Measurements from ENCODE around the gene ARMC12.

The ARMC12 gene

DNA sequence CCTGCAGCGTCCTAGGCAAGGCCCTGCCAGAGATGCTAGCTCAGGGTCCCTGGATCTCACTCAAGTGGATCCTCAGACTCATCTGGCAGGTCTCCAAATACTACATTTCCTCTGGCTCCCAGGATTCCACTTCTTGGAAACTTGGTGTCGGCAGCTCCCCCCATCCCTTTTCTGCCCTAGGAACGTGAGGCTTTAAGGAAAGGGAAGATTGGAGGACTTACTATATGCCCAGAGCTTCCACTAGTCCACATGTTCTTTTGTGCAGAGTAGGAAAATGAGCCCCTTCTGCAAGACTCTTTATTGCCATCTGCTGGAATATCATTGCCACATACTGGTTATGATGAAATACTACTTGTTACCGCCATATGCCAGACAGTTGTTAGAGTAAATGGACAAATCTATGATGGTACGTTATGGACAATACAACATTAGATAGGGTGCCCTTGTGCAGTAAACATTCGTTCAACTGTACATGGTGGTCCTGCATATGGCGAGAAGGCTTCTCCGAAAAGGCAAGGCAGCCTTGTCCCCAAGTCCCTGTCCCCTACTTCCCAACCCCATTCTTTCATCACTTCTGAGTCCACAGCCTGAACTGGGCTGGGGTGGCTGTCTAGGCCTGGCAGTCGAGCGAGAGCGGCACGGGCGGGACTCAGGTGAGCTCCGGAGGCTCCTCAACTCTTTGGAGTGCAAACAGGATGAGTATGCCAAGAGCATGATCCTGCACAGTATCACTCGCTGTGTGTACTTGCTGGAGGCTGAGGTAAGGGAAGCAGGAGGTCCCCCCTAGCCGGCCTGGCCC is 780 bp downstream of the ARMC12 start:
- no peaks in the 10 kb centered on the region for H3K27me3 Mint-ChIP-seq
- H3K36me3 Mint-ChIP-seq (ENCODE audit: low read depth) = no peaks in the 10 kb centered on the region
- peak overlapping the region; percentile 66 for H3K27ac Mint-ChIP-seq
- H3K4me3 Mint-ChIP-seq = no peak overlapping the region
- peaks cover 41% of the 10 kb centered on the region for H3K4me1 Mint-ChIP-seq (ENCODE audit: low read depth)
- H3K9me3 Mint-ChIP-seq = no peaks in the 10 kb centered on the region

DNA sequence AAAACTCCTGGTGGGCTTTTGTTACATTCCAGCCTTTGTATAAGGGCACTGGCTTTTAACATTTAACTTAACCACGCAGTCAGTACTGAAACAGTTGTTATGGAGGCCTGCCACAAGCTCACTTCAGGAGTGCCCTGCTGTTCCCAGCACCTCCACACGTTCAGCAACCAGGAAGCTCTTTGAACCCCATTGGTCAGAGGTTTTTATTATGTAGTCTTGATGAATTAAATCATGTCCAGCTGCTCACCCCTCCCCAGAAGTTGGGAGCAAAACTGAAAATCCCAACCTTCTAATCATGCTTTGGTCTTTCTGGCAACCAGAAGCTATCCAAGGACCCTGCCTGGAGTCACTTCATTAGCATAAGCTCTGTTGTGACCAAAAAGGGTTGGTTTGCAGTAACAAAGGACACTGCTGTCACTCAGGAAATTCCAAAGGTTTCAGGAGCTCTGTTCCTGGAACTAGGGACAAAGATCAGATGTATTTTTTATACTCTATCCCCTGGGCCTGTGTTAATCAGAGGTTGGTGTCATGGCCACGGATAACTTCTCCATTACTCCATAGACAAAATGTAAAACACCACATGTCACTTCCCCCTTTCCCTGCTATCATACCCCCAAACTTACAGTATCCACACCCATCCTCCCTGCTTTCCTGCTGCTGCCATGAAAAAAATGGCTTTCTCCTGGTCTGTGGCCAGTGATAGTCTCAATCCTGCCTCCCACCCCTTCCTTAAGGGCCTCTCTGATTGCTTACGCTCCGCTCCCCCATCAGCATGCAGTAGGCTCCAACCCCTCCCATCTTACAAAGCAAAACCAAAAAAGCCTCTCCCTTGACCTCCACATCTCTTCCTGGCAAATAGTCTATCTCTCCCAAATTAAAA is 3.1 kb downstream of the ARMC12 start:
- peak overlapping the region; percentile 28 for H3K27ac Mint-ChIP-seq

DNA sequence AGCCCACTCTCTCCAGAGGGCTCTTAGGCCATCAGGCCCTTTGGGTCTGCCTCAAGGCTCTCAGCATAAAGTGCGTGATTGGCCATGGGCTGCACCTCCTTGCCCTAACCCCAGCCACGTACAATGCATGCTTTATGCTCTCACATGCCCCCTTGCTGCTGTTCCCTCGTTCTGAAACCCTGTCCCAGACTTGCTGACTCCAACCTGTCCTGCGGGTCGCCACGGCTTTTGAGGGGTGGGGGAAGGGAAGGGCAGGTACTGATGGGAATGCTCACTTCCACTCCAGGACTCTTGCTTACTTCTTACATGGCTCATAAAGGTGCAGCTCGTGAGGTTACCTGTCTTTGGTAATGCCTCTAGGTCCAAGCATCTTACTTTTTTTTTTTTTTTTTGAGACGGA is 6.0 kb downstream of the ARMC12 start:
- Mint-ChIP-seq H3K4me3 (no peak overlapping the region), H3K9me3 (peaks cover 4% of the 10 kb centered on the region), H3K27me3 (no peaks in the 10 kb centered on the region), H3K36me3 (ENCODE audit: low read depth) (no peaks in the 10 kb centered on the region), H3K4me1 (ENCODE audit: low read depth) (no peaks in the 10 kb centered on the region), H3K27ac (no peak overlapping the region)

More for the DNA sequence above, 3.1 kb downstream of the ARMC12 start:
- no peak overlapping the region for H3K4me3 Mint-ChIP-seq
- no peaks in the 10 kb centered on the region for H3K9me3 Mint-ChIP-seq
- no peaks in the 10 kb centered on the region for H3K27me3 Mint-ChIP-seq
- peaks cover 23% of the 10 kb centered on the region for H3K4me1 Mint-ChIP-seq (ENCODE audit: low read depth)
- no peaks in the 10 kb centered on the region for H3K36me3 Mint-ChIP-seq (ENCODE audit: low read depth)

DNA sequence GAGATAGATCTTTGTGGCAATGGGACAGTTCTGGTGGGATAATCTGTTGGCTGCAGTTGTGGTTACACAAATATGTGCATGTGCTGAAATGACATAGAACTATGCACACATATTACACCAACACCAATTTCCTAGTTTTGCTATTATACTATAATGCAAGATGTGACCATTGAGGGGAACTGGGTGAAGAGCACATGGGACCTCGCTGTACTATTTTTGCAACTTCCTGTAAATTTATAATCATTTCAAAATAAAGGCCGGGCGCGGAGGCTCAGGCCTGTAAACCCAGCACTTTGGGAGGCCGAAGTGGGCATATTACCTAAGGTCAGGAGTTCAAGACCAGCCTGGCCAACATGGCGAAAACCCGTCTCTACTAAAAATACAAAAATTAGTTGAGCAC is 8.7 kb downstream of the ARMC12 start:
- Mint-ChIP-seq H3K27ac (no peak overlapping the region), H3K36me3 (ENCODE audit: low read depth) (no peaks in the 10 kb centered on the region), H3K9me3 (peaks cover 7% of the 10 kb centered on the region), H3K4me1 (ENCODE audit: low read depth) (no peaks in the 10 kb centered on the region), H3K4me3 (no peak overlapping the region), H3K27me3 (no peaks in the 10 kb centered on the region)

DNA sequence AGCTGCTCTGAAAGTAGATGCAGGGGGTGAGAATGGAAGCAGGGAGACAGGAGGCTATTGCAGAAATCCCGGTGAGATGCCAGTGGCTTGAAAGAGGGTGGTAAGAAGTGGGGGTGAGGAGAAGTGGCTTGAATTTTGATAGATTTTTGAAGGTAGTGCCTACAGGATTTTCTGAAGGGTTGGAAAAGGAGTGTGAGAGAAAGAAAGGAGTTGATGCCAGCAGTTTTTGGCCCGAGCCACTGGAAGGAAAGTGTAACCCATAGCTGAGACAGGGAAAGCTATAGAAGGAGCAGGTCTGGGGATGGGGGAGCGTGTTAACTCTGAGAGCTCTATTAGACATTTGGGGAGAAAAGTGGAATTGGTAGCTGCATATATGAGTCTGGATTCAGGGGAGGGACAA is 9.7 kb downstream of the ARMC12 start:
- H3K36me3 Mint-ChIP-seq (ENCODE audit: low read depth) = no peaks in the 10 kb centered on the region
- H3K27me3 Mint-ChIP-seq = no peaks in the 10 kb centered on the region
- peaks cover 2% of the 10 kb centered on the region for H3K4me1 Mint-ChIP-seq (ENCODE audit: low read depth)
- no peak overlapping the region for H3K27ac Mint-ChIP-seq
- peaks cover 7% of the 10 kb centered on the region for H3K9me3 Mint-ChIP-seq
- H3K4me3 Mint-ChIP-seq = no peak overlapping the region

DNA sequence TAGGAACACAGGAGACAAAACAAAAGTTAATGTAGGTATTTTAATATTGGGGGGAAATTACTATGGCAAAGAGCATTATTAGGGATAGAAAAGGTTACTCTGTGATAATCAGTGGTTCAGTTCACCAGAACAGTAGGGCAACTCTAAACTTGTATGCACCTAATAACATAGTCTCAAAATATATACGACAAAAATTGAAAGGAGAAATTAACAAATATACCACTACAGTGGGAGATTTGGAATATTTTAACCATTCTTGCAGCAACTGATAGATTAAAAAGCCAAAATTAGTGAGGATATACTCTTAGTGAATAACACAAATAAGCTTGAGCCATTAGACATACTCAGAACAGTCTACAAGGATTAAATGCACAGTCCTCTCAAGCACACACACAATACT is 11.0 kb downstream of the ARMC12 start:
- Mint-ChIP-seq H3K4me3 (no peak overlapping the region), H3K9me3 (peaks cover 7% of the 10 kb centered on the region), H3K4me1 (ENCODE audit: low read depth) (peaks cover 6% of the 10 kb centered on the region), H3K27ac (no peak overlapping the region), H3K27me3 (no peaks in the 10 kb centered on the region), H3K36me3 (ENCODE audit: low read depth) (no peaks in the 10 kb centered on the region)

DNA sequence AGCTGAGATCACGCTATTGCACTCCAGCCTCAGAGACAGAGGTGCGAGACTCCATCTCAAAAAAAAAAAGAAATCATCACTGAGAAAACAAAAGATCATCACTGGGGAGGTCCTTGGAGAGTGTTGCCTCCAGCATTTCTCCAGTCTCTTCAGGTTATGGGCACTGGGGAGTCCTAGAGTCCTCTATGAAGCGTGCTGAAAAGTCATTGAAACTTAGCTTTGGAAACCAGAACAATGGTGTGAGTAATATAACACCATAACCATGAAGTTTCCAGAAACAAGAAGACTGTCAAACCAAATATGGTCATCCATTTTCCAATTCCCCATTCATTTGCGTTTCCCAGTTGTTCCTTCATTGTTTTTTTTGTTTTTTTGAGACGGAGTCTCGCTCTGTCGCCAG is 13.7 kb downstream of the ARMC12 start:
- Mint-ChIP-seq H3K4me1 (ENCODE audit: low read depth) (peaks cover 6% of the 10 kb centered on the region), H3K27ac (no peak overlapping the region), H3K36me3 (ENCODE audit: low read depth) (no peaks in the 10 kb centered on the region), H3K9me3 (peaks cover 7% of the 10 kb centered on the region), H3K27me3 (no peaks in the 10 kb centered on the region), H3K4me3 (no peak overlapping the region)

DNA sequence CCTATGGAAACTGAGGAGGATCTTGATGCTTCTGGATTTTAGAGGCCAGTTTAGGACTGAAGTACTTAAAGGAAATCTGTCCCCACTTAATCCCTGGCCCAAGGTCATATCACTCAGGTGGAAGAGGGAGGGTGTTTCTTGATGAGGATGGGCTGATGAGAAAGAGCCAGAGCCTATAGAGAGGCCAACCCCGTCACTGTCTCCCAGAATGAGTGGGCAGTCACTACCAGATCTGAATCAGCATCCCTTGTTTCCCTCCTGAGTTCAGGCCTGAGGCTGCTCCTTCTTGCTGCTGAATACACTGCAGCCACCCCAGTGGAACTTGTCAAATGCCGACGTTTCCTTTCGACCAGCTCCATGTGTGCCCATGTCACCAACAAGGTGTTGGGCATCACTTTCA is 14.8 kb downstream of the ARMC12 start:
- H3K4me1 Mint-ChIP-seq (ENCODE audit: low read depth) = peaks cover 6% of the 10 kb centered on the region
- no peak overlapping the region for H3K4me3 Mint-ChIP-seq
- peaks cover 7% of the 10 kb centered on the region for H3K9me3 Mint-ChIP-seq
- H3K36me3 Mint-ChIP-seq (ENCODE audit: low read depth) = no peaks in the 10 kb centered on the region
- no peaks in the 10 kb centered on the region for H3K27me3 Mint-ChIP-seq
- no peak overlapping the region for H3K27ac Mint-ChIP-seq

DNA sequence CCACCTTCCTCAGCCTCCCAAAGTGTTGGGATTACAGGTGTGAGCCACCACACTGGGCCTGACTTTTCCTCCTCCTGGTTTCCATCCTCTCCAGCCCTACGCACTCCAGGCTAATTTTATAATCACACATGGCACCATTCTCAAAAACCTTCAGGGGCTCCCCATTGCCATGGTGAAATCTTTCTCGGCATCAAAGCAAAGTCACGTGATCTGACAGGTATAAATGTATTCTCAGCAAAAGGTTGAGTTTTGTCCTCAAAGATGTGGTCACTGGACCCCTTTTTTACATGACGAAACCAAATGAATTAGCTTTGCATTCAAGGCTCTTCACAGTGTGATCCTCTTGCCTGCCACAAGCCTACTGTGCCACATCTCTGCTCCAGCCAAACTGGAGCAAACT is 15.5 kb downstream of the ARMC12 start:
- Mint-ChIP-seq H3K4me1 (ENCODE audit: low read depth) (peaks cover 6% of the 10 kb centered on the region), H3K36me3 (ENCODE audit: low read depth) (no peaks in the 10 kb centered on the region)

DNA sequence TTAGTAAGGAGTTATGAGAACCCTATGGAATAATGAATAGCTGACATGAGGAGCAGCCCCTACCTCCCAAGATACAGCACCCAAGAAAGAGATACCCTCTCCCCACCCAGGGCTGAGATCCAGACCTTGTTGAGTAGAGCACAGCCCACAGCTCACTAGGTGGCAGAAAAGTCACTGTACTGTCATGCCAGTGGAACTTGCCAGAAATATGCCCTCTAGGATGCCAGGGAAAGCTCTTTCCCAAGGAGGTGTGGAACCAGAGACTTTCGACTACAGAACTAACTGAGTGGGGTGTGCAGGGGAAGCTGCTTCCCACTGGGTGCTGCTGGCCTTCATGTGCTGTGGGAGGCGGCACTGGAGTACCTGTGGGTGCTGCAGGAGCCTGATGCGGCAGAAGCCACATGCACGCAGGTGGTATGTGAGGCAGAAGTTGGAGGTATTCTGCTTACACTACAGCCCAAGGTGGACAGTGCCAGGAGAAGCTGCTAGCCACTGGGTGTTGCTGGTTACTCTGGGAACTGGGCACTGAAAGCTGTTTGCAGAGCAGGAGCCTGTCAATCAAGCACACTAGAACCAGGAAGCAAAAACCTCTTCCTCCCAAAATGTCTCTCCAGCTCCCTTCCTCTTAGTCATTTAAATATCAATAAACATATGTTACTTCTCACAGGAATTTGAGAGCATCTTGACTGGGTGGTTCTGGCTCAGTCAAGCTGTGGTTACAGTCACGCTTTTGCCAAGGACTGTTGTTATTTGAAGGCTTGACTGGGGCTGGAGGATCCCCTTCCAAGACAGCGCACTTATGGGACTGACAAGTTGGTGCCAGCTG is 17.8 kb downstream of the ARMC12 start:
- H3K36me3 Mint-ChIP-seq (ENCODE audit: low read depth) = no peaks in the 10 kb centered on the region
- no peak overlapping the region for H3K4me3 Mint-ChIP-seq
- no peaks in the 10 kb centered on the region for H3K9me3 Mint-ChIP-seq
- peaks cover 6% of the 10 kb centered on the region for H3K4me1 Mint-ChIP-seq (ENCODE audit: low read depth)
- peaks cover 6% of the 10 kb centered on the region for H3K27me3 Mint-ChIP-seq
- H3K27ac Mint-ChIP-seq = no peak overlapping the region

More for the DNA sequence above, 15.5 kb downstream of the ARMC12 start:
- Mint-ChIP-seq H3K4me3 (no peak overlapping the region), H3K27me3 (no peaks in the 10 kb centered on the region), H3K27ac (no peak overlapping the region), H3K9me3 (peaks cover 7% of the 10 kb centered on the region)

DNA sequence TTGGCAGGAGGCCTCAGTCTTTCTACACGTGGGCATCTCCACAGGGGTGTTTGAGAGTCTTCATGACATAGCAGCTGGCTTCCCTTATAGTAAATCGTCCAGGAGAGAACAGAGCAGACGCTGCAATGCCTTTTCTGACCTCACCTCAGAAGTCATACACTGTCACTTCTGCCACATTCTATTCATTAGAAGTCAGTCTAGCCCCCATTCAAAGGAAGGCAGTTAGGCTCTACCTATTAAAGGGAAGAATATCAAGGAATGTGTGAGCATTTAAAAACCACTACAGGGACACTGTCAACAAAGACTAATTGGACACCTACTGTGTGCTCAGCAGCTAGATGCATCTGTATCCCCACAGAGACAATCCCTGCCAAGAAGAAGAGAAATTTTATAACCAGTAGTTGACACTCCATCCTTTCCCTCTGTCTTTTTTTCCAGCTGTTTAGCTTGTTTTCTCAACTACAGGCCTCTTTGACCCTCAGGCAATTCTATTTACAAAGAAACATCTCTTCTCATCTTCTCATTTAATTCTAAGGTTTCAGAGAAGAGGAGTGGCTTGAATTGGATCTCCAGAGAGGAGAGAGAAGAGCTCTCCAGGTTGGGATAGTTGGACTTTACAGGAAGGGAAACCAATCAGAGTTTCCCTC is 18.6 kb downstream of the ARMC12 start:
- H3K4me1 Mint-ChIP-seq (ENCODE audit: low read depth) = peaks cover 6% of the 10 kb centered on the region
- no peak overlapping the region for H3K4me3 Mint-ChIP-seq
- H3K27me3 Mint-ChIP-seq = peaks cover 11% of the 10 kb centered on the region
- no peak overlapping the region for H3K27ac Mint-ChIP-seq
- H3K36me3 Mint-ChIP-seq (ENCODE audit: low read depth) = no peaks in the 10 kb centered on the region
- no peaks in the 10 kb centered on the region for H3K9me3 Mint-ChIP-seq

DNA sequence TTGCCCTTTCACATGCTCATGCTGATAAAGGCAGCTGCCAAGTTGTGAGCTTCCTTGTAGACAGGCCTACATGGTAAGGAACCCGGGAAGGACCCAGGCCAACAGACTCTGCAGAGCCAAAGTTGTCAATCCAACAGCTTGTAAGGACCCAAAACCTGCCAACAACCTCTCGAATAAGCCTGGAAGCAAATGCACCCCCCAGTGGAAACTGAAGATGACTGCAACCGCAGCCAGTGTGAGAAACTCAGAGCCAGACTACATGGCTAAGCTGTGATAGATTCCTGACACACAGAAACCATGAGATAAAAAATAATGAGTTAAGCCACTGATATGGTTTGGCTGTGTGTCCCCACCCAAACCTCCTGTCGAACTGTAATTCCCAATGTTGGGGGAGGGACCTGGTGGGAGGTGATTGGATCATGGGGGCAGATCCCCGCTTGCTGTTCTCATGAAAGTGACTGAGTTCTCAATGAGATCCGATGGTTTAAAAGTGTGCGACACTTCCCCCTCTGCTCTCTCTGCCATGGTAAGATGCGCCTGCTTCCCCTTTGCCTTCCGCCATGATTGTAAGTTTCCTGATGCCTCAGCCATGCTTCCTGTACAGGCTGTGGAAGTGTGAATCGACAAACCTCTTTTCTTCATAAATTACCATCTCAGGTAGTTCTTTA is 20.8 kb downstream of the ARMC12 start:
- Mint-ChIP-seq H3K27ac (no peak overlapping the region), H3K4me1 (ENCODE audit: low read depth) (no peaks in the 10 kb centered on the region), H3K36me3 (ENCODE audit: low read depth) (no peaks in the 10 kb centered on the region), H3K27me3 (peaks cover 26% of the 10 kb centered on the region), H3K9me3 (no peaks in the 10 kb centered on the region), H3K4me3 (no peak overlapping the region)

DNA sequence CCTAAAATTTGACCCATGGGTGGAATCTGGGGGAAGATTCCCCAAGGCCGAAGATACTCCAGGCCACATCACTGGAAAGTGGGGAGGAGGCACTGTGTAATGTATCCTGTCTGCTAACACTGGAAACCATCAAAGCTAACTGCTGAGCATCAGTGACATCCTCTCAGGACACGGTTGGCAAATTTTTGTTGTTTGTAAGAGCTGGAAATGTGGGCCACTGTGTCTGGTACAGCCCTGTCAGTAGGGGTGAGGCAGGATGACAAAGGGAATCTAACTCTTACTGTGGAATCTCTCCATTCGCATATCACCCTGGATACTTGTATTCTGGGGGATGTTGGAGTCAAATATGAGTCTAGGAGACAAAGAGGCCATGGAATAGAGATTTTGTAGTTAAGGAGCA is 22.6 kb downstream of the ARMC12 start:
- H3K27me3 Mint-ChIP-seq = peaks cover 43% of the 10 kb centered on the region
- no peaks in the 10 kb centered on the region for H3K36me3 Mint-ChIP-seq (ENCODE audit: low read depth)

DNA sequence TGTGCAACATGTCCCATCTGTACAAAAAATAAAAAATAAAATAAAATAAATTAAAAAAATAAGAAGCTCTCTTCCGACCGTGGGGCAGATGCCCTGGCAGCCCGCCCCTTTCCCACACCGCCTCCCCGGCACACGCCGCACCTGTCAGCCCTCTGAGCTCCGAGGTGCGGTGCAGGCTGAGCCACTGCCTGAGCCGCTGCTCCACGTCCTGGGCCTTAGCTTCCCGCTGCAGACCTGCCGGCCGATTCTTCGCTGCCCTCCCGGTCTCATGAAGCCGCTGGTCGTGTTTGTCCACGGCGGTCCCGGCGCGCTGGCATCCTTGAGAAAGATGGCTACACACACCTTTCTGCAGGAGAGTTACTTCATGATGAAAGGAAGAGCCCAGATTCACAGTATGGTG is 28.9 kb downstream of the ARMC12 start:
- H3K4me1 Mint-ChIP-seq (ENCODE audit: low read depth) = no peaks in the 10 kb centered on the region
- no peak overlapping the region for H3K4me3 Mint-ChIP-seq
- peaks cover 40% of the 10 kb centered on the region for H3K27me3 Mint-ChIP-seq
- no peaks in the 10 kb centered on the region for H3K9me3 Mint-ChIP-seq
- no peak overlapping the region for H3K27ac Mint-ChIP-seq
- no peaks in the 10 kb centered on the region for H3K36me3 Mint-ChIP-seq (ENCODE audit: low read depth)

More for the DNA sequence above, 22.6 kb downstream of the ARMC12 start:
- Mint-ChIP-seq H3K4me3 (no peak overlapping the region), H3K27ac (no peak overlapping the region), H3K4me1 (ENCODE audit: low read depth) (no peaks in the 10 kb centered on the region), H3K9me3 (no peaks in the 10 kb centered on the region)
